Keratinocyte (primary cell): ENCODE data around the gene JSRP1. TPM values are rescaled to one million over a fixed set of nuclear protein-coding genes. Genes with fewer than 3 reads are reported as not detected.

Source experiments
- DNase-seq: peaks from one replicate; pipeline ENCODE4 v3.0.0-alpha.2; 2011; ENCODE audit warnings: low read depth, missing footprints, low spot score
- FAIRE-seq: peaks from 2 replicates; lab custom pipeline; 2011; peaks lifted over from hg19 to GRCh38; lab: Jason Lieb, UNC
- H2AFZ ChIP-seq: 2 replicates; pipeline ENCODE4 v1.6.0; 2012; ENCODE audit warnings: low read length, control low read depth, inconsistent platforms; ENCODE audit not compliant: control insufficient read depth
- H3K27ac ChIP-seq: 2 replicates; pipeline ENCODE4 v1.5.1; 2011; ENCODE audit warnings: low read length; ENCODE audit not compliant: control insufficient read depth, insufficient read depth
- H3K27me3 ChIP-seq: 3 replicates; pipeline ENCODE4 v1.6.0; 2011; ENCODE audit warnings: low read length; ENCODE audit not compliant: control insufficient read depth, insufficient read depth; ENCODE audit errors: extremely low read depth
- H3K36me3 ChIP-seq, 2 experiments: 2 replicates in 1 of 2; 3 replicates in 1 of 2; pipeline ENCODE4 v1.5.1; 2011; ENCODE audit warnings: low read length in 2 of 2, mild to moderate bottlenecking in 1 of 2; ENCODE audit not compliant: control insufficient read depth in 2 of 2, insufficient read depth in 2 of 2; ENCODE audit errors: extremely low read depth in 1 of 2
- H3K4me1 ChIP-seq: 3 replicates; pipeline ENCODE4 v1.5.1; 2011; ENCODE audit warnings: low read length; ENCODE audit not compliant: control insufficient read depth, insufficient read depth; ENCODE audit errors: extremely low read depth
- H3K4me2 ChIP-seq: 3 replicates; pipeline ENCODE4 v1.6.0; 2011; ENCODE audit warnings: low read depth, low read length; ENCODE audit not compliant: control insufficient read depth, insufficient read depth; ENCODE audit errors: extremely low read depth
- H3K4me3 ChIP-seq, 3 experiments: fragments of 200-600 bp in 1 of 3; sonication (generic) in 1 of 3; 2 replicates in 2 of 3; 3 replicates in 1 of 3; pipeline ENCODE4 v1.5.1; 2011 to 2016; ENCODE audit warnings: low read length in 3 of 3, mild to moderate bottlenecking in 3 of 3, control low read depth in 2 of 3, inconsistent platforms in 1 of 3, low read depth in 1 of 3, mixed read lengths in 1 of 3, mixed run types in 1 of 3, moderate library complexity in 1 of 3; ENCODE audit not compliant: control insufficient read depth in 2 of 3, insufficient read depth in 2 of 3; ENCODE audit errors: extremely low read depth in 1 of 3
- H3K79me2 ChIP-seq: 2 replicates; pipeline ENCODE4 v1.6.0; 2012; ENCODE audit warnings: low read length; ENCODE audit not compliant: control insufficient read depth, insufficient read depth
- H3K9ac ChIP-seq: 3 replicates; pipeline ENCODE4 v1.6.0; 2011; ENCODE audit warnings: low read length; ENCODE audit not compliant: control insufficient read depth, insufficient read depth; ENCODE audit errors: extremely low read depth
- H3K9me1 ChIP-seq: 3 replicates; pipeline ENCODE4 v1.6.0; 2011; ENCODE audit warnings: low read length; ENCODE audit not compliant: control insufficient read depth, insufficient read depth; ENCODE audit errors: extremely low read depth
- H3K9me3 ChIP-seq: 2 replicates; pipeline ENCODE4 v1.5.1; 2012; ENCODE audit warnings: low read depth, low read length; ENCODE audit not compliant: control insufficient read depth
- H4K20me1 ChIP-seq: 3 replicates; pipeline ENCODE4 v1.6.0; 2011; ENCODE audit warnings: low read length; ENCODE audit not compliant: control insufficient read depth, insufficient read depth; ENCODE audit errors: extremely low read depth
- EZH2 ChIP-seq: IDR thresholded peaks from one replicate; pipeline ENCODE4 v1.6.1; 2012; ENCODE audit warnings: inconsistent platforms, mild to moderate bottlenecking, low read length, moderate library complexity
- dilution Hi-C: fragments of 300-500 bp; cut with MboI; formaldehyde crosslinking; loops from one replicate; pipeline ENCODE4 v1.7.0; 2020; ENCODE audit warnings: low sequenced_read_pairs; ENCODE audit not compliant: extremely low pct_ligation_motif_present
- polyA plus RNA-seq, 5 experiments: library from polyadenylated mRNA; depleted of rRNA in 3 of 5; stranded (reverse) in 3 of 5; stranded (forward) in 1 of 5; unstranded in 1 of 5; fragments of >200 nt; gene quantifications; 1 replicate in 1 of 5; 2 replicates in 3 of 5; 3 replicates in 1 of 5; pipeline versions ENCODE4 v1.2.1 to v1.2.3, GENCODE V29; 2011 to 2012; ENCODE audit warnings: missing spikeins in 2 of 5, low read depth in 1 of 5, low replicate concordance in 1 of 5
- TF ChIP-seq, protein P1 (sequence below), 3 experiments: IDR thresholded peaks in 1 of 3; conservative IDR thresholded peaks in 1 of 3; optimal IDR thresholded peaks in 1 of 3; 2 replicates in 2 of 3; 3 replicates in 1 of 3; pipeline versions ENCODE3 to v1.5.1; 2011; ENCODE audit warnings: low read length in 3 of 3, mild to moderate bottlenecking in 3 of 3, moderate library complexity in 2 of 3, control low read depth in 1 of 3, inconsistent platforms in 1 of 3; ENCODE audit not compliant: insufficient read depth in 2 of 3; ENCODE audit errors: extremely low read depth in 1 of 3

The JSRP1 gene
- polyA plus RNA-seq, 1 donor (not counting 4 experiments of a cell fraction or from before 2014, with no cell fraction given): not detected

DNA sequence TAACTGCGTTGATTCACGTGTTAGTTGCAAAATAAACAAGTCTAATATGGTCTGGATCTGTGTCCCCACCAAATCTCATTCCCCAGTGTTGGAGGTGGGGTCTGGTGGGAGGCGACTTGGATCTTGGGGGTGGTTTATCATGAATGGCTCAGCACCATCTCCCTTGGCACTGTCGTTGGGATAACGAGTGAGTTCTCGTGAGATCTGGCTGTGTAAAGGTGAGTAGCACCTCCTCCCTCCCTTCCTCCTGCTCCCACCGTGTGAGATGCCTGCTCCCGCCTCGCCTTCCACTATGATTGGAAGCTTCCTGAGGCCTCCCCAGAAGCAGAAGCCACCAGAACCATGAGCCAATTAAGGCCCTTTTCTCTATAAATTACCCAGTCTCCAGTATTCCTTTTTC lies 20.9 kb upstream of the JSRP1 start:
- peaks cover 18% of the 10 kb centered on the region for H3K79me2 ChIP-seq
- H3K27ac ChIP-seq: no peak overlapping the region
- H3K9ac ChIP-seq: no peak overlapping the region
- no peak overlapping the region for H3K4me2 ChIP-seq
- dilution Hi-C loops: no loop called here
- TF ChIP-seq, protein P1, sequence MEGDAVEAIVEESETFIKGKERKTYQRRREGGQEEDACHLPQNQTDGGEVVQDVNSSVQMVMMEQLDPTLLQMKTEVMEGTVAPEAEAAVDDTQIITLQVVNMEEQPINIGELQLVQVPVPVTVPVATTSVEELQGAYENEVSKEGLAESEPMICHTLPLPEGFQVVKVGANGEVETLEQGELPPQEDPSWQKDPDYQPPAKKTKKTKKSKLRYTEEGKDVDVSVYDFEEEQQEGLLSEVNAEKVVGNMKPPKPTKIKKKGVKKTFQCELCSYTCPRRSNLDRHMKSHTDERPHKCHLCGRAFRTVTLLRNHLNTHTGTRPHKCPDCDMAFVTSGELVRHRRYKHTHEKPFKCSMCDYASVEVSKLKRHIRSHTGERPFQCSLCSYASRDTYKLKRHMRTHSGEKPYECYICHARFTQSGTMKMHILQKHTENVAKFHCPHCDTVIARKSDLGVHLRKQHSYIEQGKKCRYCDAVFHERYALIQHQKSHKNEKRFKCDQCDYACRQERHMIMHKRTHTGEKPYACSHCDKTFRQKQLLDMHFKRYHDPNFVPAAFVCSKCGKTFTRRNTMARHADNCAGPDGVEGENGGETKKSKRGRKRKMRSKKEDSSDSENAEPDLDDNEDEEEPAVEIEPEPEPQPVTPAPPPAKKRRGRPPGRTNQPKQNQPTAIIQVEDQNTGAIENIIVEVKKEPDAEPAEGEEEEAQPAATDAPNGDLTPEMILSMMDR (optimal IDR thresholded peaks at IDR 0.05 in 1 of 3, IDR thresholded peaks at IDR 0.05 in 1 of 3, conservative IDR thresholded peaks at IDR 0.05 in 1 of 3; ENCODE audit: extremely low read depth in 1 of 3, insufficient read depth in 2 of 3, low read length in 3 of 3): no peak
- TF ChIP-seq EZH2: no peak
- H4K20me1 ChIP-seq: peaks cover 15% of the 10 kb centered on the region
- FAIRE-seq: no peak
- no peaks in the 10 kb centered on the region for H3K9me3 ChIP-seq
- no peak overlapping the region for H2AFZ ChIP-seq
- no peaks in the 10 kb centered on the region for H3K27me3 ChIP-seq
- peaks cover 9 to 10% of the 10 kb centered on the region in 2 experiments for H3K36me3 ChIP-seq
- H3K4me1 ChIP-seq: peaks cover 10% of the 10 kb centered on the region
- no peaks in the 10 kb centered on the region for H3K9me1 ChIP-seq
- no peak for DNase-seq
- H3K4me3 ChIP-seq: no peak overlapping the region

DNA sequence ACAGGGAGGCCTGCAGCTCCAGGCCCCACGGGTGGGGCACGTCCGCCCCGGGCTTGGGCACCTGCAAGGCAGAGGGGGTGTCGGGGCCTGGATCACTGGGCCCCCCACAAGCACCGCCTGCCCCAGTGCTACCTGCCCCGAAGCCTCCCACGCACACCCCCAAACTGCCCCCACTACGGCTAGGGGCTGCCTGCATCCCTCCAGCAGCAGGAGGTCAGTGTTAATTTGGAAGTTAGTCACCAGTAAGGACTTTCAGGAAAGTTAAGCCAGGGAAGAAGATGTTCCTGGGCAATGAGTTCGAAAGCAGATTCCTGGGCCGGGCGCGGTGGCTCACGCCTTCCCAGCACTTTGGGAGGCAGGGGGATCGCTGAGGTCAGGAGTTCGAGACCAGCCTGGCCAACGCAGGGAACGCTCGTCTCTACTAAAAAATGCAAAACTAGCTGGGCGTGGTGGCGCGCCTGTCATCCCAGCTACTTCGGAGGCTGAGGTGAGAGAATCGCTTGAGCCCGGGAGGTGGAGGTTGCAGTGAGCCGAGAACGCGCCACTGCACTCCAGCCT lies 20.3 kb upstream of the JSRP1 start:
- dilution Hi-C loops: no loop called here
- H3K79me2 ChIP-seq: peaks cover 23% of the 10 kb centered on the region
- H3K9me1 ChIP-seq: no peaks in the 10 kb centered on the region
- no peak for TF ChIP-seq EZH2
- TF ChIP-seq, protein P1 (optimal IDR thresholded peaks at IDR 0.05 in 1 of 3, IDR thresholded peaks at IDR 0.05 in 1 of 3, conservative IDR thresholded peaks at IDR 0.05 in 1 of 3; ENCODE audit: extremely low read depth in 1 of 3, insufficient read depth in 2 of 3, low read length in 3 of 3): no peak
- FAIRE-seq (no peak), DNase-seq (no peak)
- no peak overlapping the region for H2AFZ ChIP-seq
- H3K36me3 ChIP-seq: peaks cover 13 to 15% of the 10 kb centered on the region in 2 experiments
- peaks cover 19% of the 10 kb centered on the region for H4K20me1 ChIP-seq
- H3K9me3 ChIP-seq: no peaks in the 10 kb centered on the region
- H3K9ac ChIP-seq: no peak overlapping the region
- no peak overlapping the region for H3K4me2 ChIP-seq
- H3K4me3 ChIP-seq: no peak overlapping the region
- peaks cover 14% of the 10 kb centered on the region for H3K4me1 ChIP-seq
- H3K27ac ChIP-seq: no peak overlapping the region
- no peaks in the 10 kb centered on the region for H3K27me3 ChIP-seq
